Esophagus muscularis mucosa (tissue), 3 donors: ENCODE measurements around the gene KCNH1.

Experiments used
- POLR2A ChIP-seq: fragments of 450-650 bp; IDR thresholded peaks from one replicate; pipeline ENCODE4 v1.6.1; 2017; ENCODE audit warnings: antibody characterized with exemption, moderate library complexity, mild to moderate bottlenecking, low read depth
- POLR2AphosphoS5 ChIP-seq, 2 donors: sonication (generic); formaldehyde crosslinking; IDR thresholded peaks; one replicate each; pipeline ENCODE4 v1.6.1; 2017; ENCODE audit warnings: antibody characterized with exemption in 2 of 2
- TF ChIP-seq, protein P1 (sequence below), 3 experiments: fragments of 200-600 bp in 2 of 3; fragments of 450-650 bp in 1 of 3; sonication (generic) in 2 of 3; IDR thresholded peaks; one replicate each; pipeline ENCODE4 v1.5.1; 2017 to 2019; ENCODE audit warnings: antibody characterized with exemption in 3 of 3, mild to moderate bottlenecking in 2 of 3, moderate library complexity in 1 of 3

DNA sequence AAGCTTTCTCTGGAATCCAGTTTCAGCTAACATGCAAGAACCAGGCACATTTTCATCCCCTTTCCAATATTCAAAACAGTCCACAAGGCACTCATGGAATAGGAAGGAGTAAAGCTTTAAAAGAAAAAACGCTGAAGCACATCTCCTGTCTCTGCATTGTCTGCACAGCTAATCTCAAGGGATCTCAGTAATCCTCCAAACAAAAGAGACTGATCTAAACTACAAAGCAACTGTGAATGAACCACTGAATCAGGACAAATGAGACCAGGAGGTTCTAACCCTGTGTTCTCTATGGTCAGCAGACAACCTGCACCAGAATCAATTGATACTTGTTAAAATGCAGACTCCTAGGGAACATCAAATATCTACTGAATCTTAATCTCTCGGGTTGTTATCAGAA, 406.2 kb downstream of the KCNH1 start:
- TF ChIP-seq, protein P1, sequence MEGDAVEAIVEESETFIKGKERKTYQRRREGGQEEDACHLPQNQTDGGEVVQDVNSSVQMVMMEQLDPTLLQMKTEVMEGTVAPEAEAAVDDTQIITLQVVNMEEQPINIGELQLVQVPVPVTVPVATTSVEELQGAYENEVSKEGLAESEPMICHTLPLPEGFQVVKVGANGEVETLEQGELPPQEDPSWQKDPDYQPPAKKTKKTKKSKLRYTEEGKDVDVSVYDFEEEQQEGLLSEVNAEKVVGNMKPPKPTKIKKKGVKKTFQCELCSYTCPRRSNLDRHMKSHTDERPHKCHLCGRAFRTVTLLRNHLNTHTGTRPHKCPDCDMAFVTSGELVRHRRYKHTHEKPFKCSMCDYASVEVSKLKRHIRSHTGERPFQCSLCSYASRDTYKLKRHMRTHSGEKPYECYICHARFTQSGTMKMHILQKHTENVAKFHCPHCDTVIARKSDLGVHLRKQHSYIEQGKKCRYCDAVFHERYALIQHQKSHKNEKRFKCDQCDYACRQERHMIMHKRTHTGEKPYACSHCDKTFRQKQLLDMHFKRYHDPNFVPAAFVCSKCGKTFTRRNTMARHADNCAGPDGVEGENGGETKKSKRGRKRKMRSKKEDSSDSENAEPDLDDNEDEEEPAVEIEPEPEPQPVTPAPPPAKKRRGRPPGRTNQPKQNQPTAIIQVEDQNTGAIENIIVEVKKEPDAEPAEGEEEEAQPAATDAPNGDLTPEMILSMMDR (IDR thresholded peaks at IDR 0.05), result no peak
- TF ChIP-seq POLR2A, result no peak
- no peak for TF ChIP-seq POLR2AphosphoS5 (IDR thresholded peaks at IDR 0.05)
